HCT116 (cell line): ENCODE results near the gene LTBR.

Experiments used
- CEBPB ChIP-seq: IDR thresholded peaks from 2 replicates; pipeline ENCODE4 v1.6.1; 2012; ENCODE audit warnings: low read depth
- CTCF ChIP-seq, 3 experiments: fragments of 200-600 bp in 1 of 3; sonication (generic) in 1 of 3; IDR thresholded peaks in 2 of 3; conservative IDR thresholded peaks in 1 of 3; 2 replicates each; pipeline ENCODE4 v1.5.1; 2012 to 2017; ENCODE audit warnings: low read depth in 2 of 3, low read length in 2 of 3, antibody characterized with exemption in 1 of 3, borderline replicate concordance in 1 of 3, control low read depth in 1 of 3, mild to moderate bottlenecking in 1 of 3, mixed read lengths in 1 of 3, mixed run types in 1 of 3, moderate library complexity in 1 of 3; ENCODE audit not compliant: insufficient read depth in 1 of 3
- EGR1 ChIP-seq: IDR thresholded peaks from 2 replicates; pipeline ENCODE4 v1.6.1; 2012; ENCODE audit warnings: low read depth
- EZH2 ChIP-seq: fragments of 200-600 bp; sonication (generic); IDR thresholded peaks from 2 replicates; pipeline ENCODE4 v1.6.1; 2017; ENCODE audit warnings: antibody characterized with exemption, mixed run types
- EZH2phosphoT487 ChIP-seq: fragments of 200-600 bp; IDR thresholded peaks from 2 replicates; pipeline ENCODE4 v1.6.1; 2018; ENCODE audit warnings: antibody characterized with exemption, borderline replicate concordance
- MAX ChIP-seq: IDR thresholded peaks from 2 replicates; pipeline ENCODE4 v1.6.1; 2012
- POLR2A ChIP-seq: IDR thresholded peaks from 2 replicates; pipeline ENCODE4 v1.7.0; 2011; ENCODE audit warnings: borderline replicate concordance; ENCODE audit not compliant: insufficient read depth, insufficient read length; ENCODE audit errors: extremely low read depth
- RAD21 ChIP-seq: IDR thresholded peaks from 2 replicates; pipeline ENCODE4 v1.6.1; 2012; ENCODE audit warnings: low read depth, mild to moderate bottlenecking
- REST ChIP-seq: IDR thresholded peaks from 2 replicates; pipeline ENCODE4 v1.6.1; 2012; ENCODE audit warnings: low read depth
- SP1 ChIP-seq: IDR thresholded peaks from 2 replicates; pipeline ENCODE4 v1.6.1; 2012; ENCODE audit warnings: low read depth
- SRF ChIP-seq: IDR thresholded peaks from 2 replicates; pipeline ENCODE4 v1.6.1; 2012; ENCODE audit warnings: low read depth
- ZNF274 ChIP-seq: fragments of 200-500 bp; sonication (Bioruptor generic); IDR thresholded peaks from 2 replicates; pipeline ENCODE4 v1.6.1; 2014; ENCODE audit warnings: mild to moderate bottlenecking, low read depth, low read length, inconsistent platforms

GRCh38 chr12:6426882-6427671 is 43.1 kb downstream of the LTBR start:
- TF ChIP-seq CTCF (IDR thresholded peaks at IDR 0.05 in 2 of 3, conservative IDR thresholded peaks at IDR 0.05 in 1 of 3; ENCODE audit: borderline replicate concordance in 1 of 3, insufficient read depth in 1 of 3, low read depth in 2 of 3, low read length in 2 of 3) = no peak
- no peak for TF ChIP-seq ZNF274
- no peak for TF ChIP-seq EGR1
- no peak for TF ChIP-seq CEBPB
- no peak for TF ChIP-seq POLR2A
- no peak for TF ChIP-seq EZH2phosphoT487
- TF ChIP-seq EZH2 = no peak
- TF ChIP-seq SP1 = no peak
- TF ChIP-seq REST = no peak
- TF ChIP-seq MAX = no peak
- no peak for TF ChIP-seq RAD21
- TF ChIP-seq SRF = no peak
